ENCODE data around the gene TPCN1.
A peak's percentile ranks its signal among the peaks of the same experiment; 100 is the strongest.

TPCN1 gene

GRCh38 chr12:113221181-113221996 is at the start of gene TPCN1:
Gene TPCN1 (plus strand): TSS chr12:113221464. CDS start chr12:113226853, 5,389 bp downstream.
- DNase-seq (ENCODE audit: low read depth): peak; percentile 100

- DNase-seq (ENCODE audit: low read depth): no peak
Observed at GRCh38 chr12:113171543-113171942, 49.7 kb upstream of the TPCN1 start.

GRCh38 chr12:113172185-113172584 is 49.1 kb upstream of the TPCN1 start:
- no peak for DNase-seq (ENCODE audit: low read depth)

GRCh38 chr12:113173081-113173698 is 48.1 kb upstream of the TPCN1 start:
- DNase-seq (ENCODE audit: low read depth): no peak

GRCh38 chr12:113174461-113175384 is 46.5 kb upstream of the TPCN1 start:
- DNase-seq (ENCODE audit: low read depth): peak; percentile 38

- no peak for DNase-seq (ENCODE audit: low read depth)
Observed at GRCh38 chr12:113179023-113179422, 42.2 kb upstream of the TPCN1 start.

GRCh38 chr12:113180333-113180732 is 40.9 kb upstream of the TPCN1 start:
- DNase-seq (ENCODE audit: low read depth): no peak

- DNase-seq (ENCODE audit: low read depth): no peak
Observed at GRCh38 chr12:113181975-113182374, 39.3 kb upstream of the TPCN1 start.

GRCh38 chr12:113183030-113183589 is 38.2 kb upstream of the TPCN1 start:
- DNase-seq (ENCODE audit: low read depth): no peak

GRCh38 chr12:113184098-113184899 is 37.0 kb upstream of the TPCN1 start:
- DNase-seq (ENCODE audit: low read depth): no peak

GRCh38 chr12:113184900-113185179 is 36.4 kb upstream of the TPCN1 start:
- DNase-seq (ENCODE audit: low read depth): peak; percentile 75

GRCh38 chr12:113185180-113186032 is 35.9 kb upstream of the TPCN1 start, which contains the start of the genes DDX54 and RITA1:
Gene DDX54 (minus strand): TSS chr12:113185478. CDS start chr12:113185451, 27 bp downstream.
Gene RITA1 (plus strand): TSS chr12:113185721. CDS start chr12:113186747, 1,026 bp downstream.
- DNase-seq (ENCODE audit: low read depth): peak; percentile 68

- DNase-seq (ENCODE audit: low read depth): no peak
Observed at GRCh38 chr12:113186033-113186365, 35.3 kb upstream of the TPCN1 start.

- DNase-seq (ENCODE audit: low read depth): no peak
Observed at GRCh38 chr12:113186666-113187325, 34.5 kb upstream of the TPCN1 start.

- DNase-seq (ENCODE audit: low read depth): no peak
Observed at GRCh38 chr12:113189361-113189760, 31.9 kb upstream of the TPCN1 start.

- DNase-seq (ENCODE audit: low read depth): no peak
Observed at GRCh38 chr12:113190761-113191160, 30.5 kb upstream of the TPCN1 start.

GRCh38 chr12:113191227-113191626 is 30.0 kb upstream of the TPCN1 start:
- DNase-seq (ENCODE audit: low read depth): no peak

- no peak for DNase-seq (ENCODE audit: low read depth)
Observed at GRCh38 chr12:113194971-113195391, 26.3 kb upstream of the TPCN1 start.

- no peak for DNase-seq (ENCODE audit: low read depth)
Observed at GRCh38 chr12:113195598-113195997, 25.7 kb upstream of the TPCN1 start.

GRCh38 chr12:113196582-113196981 is 24.7 kb upstream of the TPCN1 start:
- DNase-seq (ENCODE audit: low read depth): no peak
